ENCODE measurements around the gene GRIK1. TPM values are rescaled to one million over a fixed set of nuclear protein-coding genes. Genes with fewer than 3 reads are reported as not detected.

The GRIK1 gene
- polyA plus RNA-seq, 3 donors, result not detected

GRCh38 chr21:29719521-29719920 lies 220.3 kb downstream of the GRIK1 start:
- Histone ChIP-seq H3K4me2 (replicated peaks; ENCODE audit: extremely low read depth, low read length, poor library complexity, severe bottlenecking) (no peak overlapping the region), H3K36me3 (replicated peaks in 1 of 2; ENCODE audit: control insufficient read depth in 1 of 2, insufficient read depth in 2 of 2, low read length in 2 of 2) (no peaks in the 10 kb centered on the region), H3K9me3 (replicated peaks in 1 of 2; ENCODE audit: control insufficient read depth in 1 of 2, insufficient read depth in 1 of 2, low read length in 2 of 2) (peaks cover 24 to 30% of the 10 kb centered on the region in 2 donors), H3K27ac (ENCODE audit: low read depth in 1 of 2, low read length in 2 of 2) (no peak overlapping the region), H2AFZ (ENCODE audit: insufficient read depth, low read depth, low read length, poor library complexity, severe bottlenecking) (no peak overlapping the region), H3K4me1 (ENCODE audit: control insufficient read depth in 1 of 2, insufficient read depth in 2 of 2, low read length in 2 of 2) (no peaks in the 10 kb centered on the region), H3K27me3 (ENCODE audit: control insufficient read depth in 2 of 2, insufficient read depth in 2 of 2, low read length in 2 of 2) (no peaks in the 10 kb centered on the region), H4K20me1 (ENCODE audit: insufficient read depth, low read length) (no peaks in the 10 kb centered on the region), H3K79me2 (ENCODE audit: insufficient read depth, low read length) (no peaks in the 10 kb centered on the region), H3K4me3 (replicated peaks in 1 of 3; ENCODE audit: low read depth in 2 of 3, low read length in 3 of 3) (no peak overlapping the region), H3K9ac (ENCODE audit: insufficient read depth, low read length, poor library complexity, severe bottlenecking) (no peak overlapping the region)
- intact Hi-C loops (cut with micrococcal nuclease), result no loop called here
- H3K9me3 Mint-ChIP-seq, result peaks cover 18 to 31% (median 23%) of the 10 kb centered on the region in 7 donors
- no peak overlapping the region for H3K27ac Mint-ChIP-seq
- H3K36me3 Mint-ChIP-seq, result no peaks in the 10 kb centered on the region
- no peak overlapping the region for H3K4me3 Mint-ChIP-seq
- peaks cover 2 to 3% (median 2%) of the 10 kb centered on the region in 3 donors for H3K27me3 Mint-ChIP-seq (ENCODE audit: low read depth in 3 of 3)
- TF ChIP-seq CTCF (IDR thresholded peaks at IDR 0.05), result no peak
- no peaks in the 10 kb centered on the region for H3K4me1 Mint-ChIP-seq
- no peak for DNase-seq

GRCh38 chr21:29718081-29718815 lies 221.5 kb downstream of the GRIK1 start:
- Histone ChIP-seq H4K20me1 (ENCODE audit: insufficient read depth, low read length) (no peaks in the 10 kb centered on the region), H3K36me3 (replicated peaks in 1 of 2; ENCODE audit: control insufficient read depth in 1 of 2, insufficient read depth in 2 of 2, low read length in 2 of 2) (no peaks in the 10 kb centered on the region), H3K4me1 (ENCODE audit: control insufficient read depth in 1 of 2, insufficient read depth in 2 of 2, low read length in 2 of 2) (no peaks in the 10 kb centered on the region), H3K4me2 (replicated peaks; ENCODE audit: extremely low read depth, low read length, poor library complexity, severe bottlenecking) (no peak overlapping the region), H3K27me3 (ENCODE audit: control insufficient read depth in 2 of 2, insufficient read depth in 2 of 2, low read length in 2 of 2) (no peaks in the 10 kb centered on the region), H3K79me2 (ENCODE audit: insufficient read depth, low read length) (no peaks in the 10 kb centered on the region), H2AFZ (ENCODE audit: insufficient read depth, low read depth, low read length, poor library complexity, severe bottlenecking) (no peak overlapping the region), H3K9me3 (replicated peaks in 1 of 2; ENCODE audit: control insufficient read depth in 1 of 2, insufficient read depth in 1 of 2, low read length in 2 of 2) (peaks cover 24 to 30% of the 10 kb centered on the region in 2 donors), H3K9ac (ENCODE audit: insufficient read depth, low read length, poor library complexity, severe bottlenecking) (no peak overlapping the region), H3K27ac (ENCODE audit: low read depth in 1 of 2, low read length in 2 of 2) (no peak overlapping the region), H3K4me3 (replicated peaks in 1 of 3; ENCODE audit: low read depth in 2 of 3, low read length in 3 of 3) (no peak overlapping the region)
- H3K36me3 Mint-ChIP-seq, result no peaks in the 10 kb centered on the region
- H3K27me3 Mint-ChIP-seq (ENCODE audit: low read depth in 3 of 3), result peaks cover 2 to 3% (median 2%) of the 10 kb centered on the region in 3 donors
- no peak for TF ChIP-seq CTCF (IDR thresholded peaks at IDR 0.05)
- peak in 1 of 3 donors; percentile 13 for DNase-seq
- no peak overlapping the region for H3K4me3 Mint-ChIP-seq
- no peaks in the 10 kb centered on the region for H3K4me1 Mint-ChIP-seq
- 100% methylated on average over 2 of the region's 3 CpGs for WGBS (ENCODE audit: insufficient coverage)
- peak overlapping the region in 1 of 7 donors; percentile 1 for H3K27ac Mint-ChIP-seq
- intact Hi-C loops (cut with micrococcal nuclease), result no loop called here
- H3K9me3 Mint-ChIP-seq, result peaks cover 18 to 31% (median 23%) of the 10 kb centered on the region in 7 donors
